GM13976 (cell line): ENCODE measurements around the gene CCM2L.
"Not testable (repeated sequence)": the region's sequence is repeated elsewhere in the genome, so short reads cannot be mapped to it uniquely, and the experiment has no call there.

Source experiments
- DNase-seq: peaks from one replicate; pipeline ENCODE4 v3.0.0; 2012; ENCODE audit warnings: low spot score
- CTCF ChIP-seq: IDR thresholded peaks from 2 replicates; pipeline ENCODE4 v1.5.1; 2012; ENCODE audit warnings: borderline replicate concordance, mild to moderate bottlenecking; ENCODE audit not compliant: insufficient read depth; ENCODE audit errors: extremely low read depth, missing control alignments, control extremely low read depth
- in situ Hi-C: fragments of 300-500 bp; cut with MboI; formaldehyde crosslinking; loops from one replicate; pipeline ENCODE4 v1.12.0; 2022; ENCODE audit warnings: low sequenced_read_pairs, mixed read lengths, inconsistent platforms; ENCODE audit not compliant: unreplicated experiment

Gene CCM2L

GRCh38 chr20:32024683-32025295, 14.6 kb downstream of the CCM2L start:
- in situ Hi-C loops, result loop anchor here (10.0 kb wide), 1 partner anchor 190 kb away; no protein-coding TSS in a partner anchor
- peak; percentile 5 for TF ChIP-seq CTCF
- DNase-seq, result no peak

- in situ Hi-C loops, result loop anchor here (10.0 kb wide), 1 partner anchor 193 kb away; no protein-coding TSS in a partner anchor
- DNase-seq, result no peak
- no peak for TF ChIP-seq CTCF
Observed at GRCh38 chr20:32027643-32028042, 17.4 kb downstream of the CCM2L start.

GRCh38 chr20:32028647-32029372, 18.6 kb downstream of the CCM2L start:
- DNase-seq, result no peak
- TF ChIP-seq CTCF, result no peak
- in situ Hi-C loops, result loop anchor here (10.0 kb wide), 1 partner anchor 194 kb away; no protein-coding TSS in a partner anchor

- no peak for TF ChIP-seq CTCF
- in situ Hi-C loops, result loop anchor here (10.0 kb wide), 1 partner anchor 195 kb away; no protein-coding TSS in a partner anchor
- no peak for DNase-seq
Observed at GRCh38 chr20:32029561-32029960, 19.3 kb downstream of the CCM2L start.

GRCh38 chr20:32031007-32031958, 21.0 kb downstream of the CCM2L start:
- peak; percentile 63 for TF ChIP-seq CTCF
- in situ Hi-C loops, result loop anchor here (5.0 kb wide), 1 partner anchor 61 kb away; no protein-coding TSS in a partner anchor
- DNase-seq, result peak; percentile 68

- TF ChIP-seq CTCF, result no peak
- DNase-seq, result no peak
- in situ Hi-C loops, result loop anchor here (5.0 kb wide), 1 partner anchor 59 kb away; no protein-coding TSS in a partner anchor
Observed at GRCh38 chr20:32033316-32033715, 23.1 kb downstream of the CCM2L start.

GRCh38 chr20:32033721-32034120, 23.5 kb downstream of the CCM2L start:
- in situ Hi-C loops, result loop anchor here (5.0 kb wide), 1 partner anchor 59 kb away; no protein-coding TSS in a partner anchor
- not testable (repeated sequence) for DNase-seq
